Kidney epithelial cell (primary cell): ENCODE results near the gene VTN. TPM values are rescaled to one million over a fixed set of nuclear protein-coding genes. Genes with fewer than 3 reads are reported as not detected.

Source experiments
- DNase-seq: peaks from one replicate; pipeline ENCODE4 v3.0.0-alpha.2; 2010; ENCODE audit warnings: low read depth
- H3K27me3 ChIP-seq: 2 replicates; pipeline ENCODE4 v1.6.0; 2011; ENCODE audit warnings: low read length; ENCODE audit not compliant: control insufficient read depth, insufficient read depth
- H3K36me3 ChIP-seq: 2 replicates; pipeline ENCODE4 v1.5.1; 2011; ENCODE audit warnings: low read length; ENCODE audit not compliant: control insufficient read depth, insufficient read depth
- H3K4me3 ChIP-seq: 2 replicates; pipeline ENCODE4 v1.5.1; 2011; ENCODE audit warnings: low read depth, mild to moderate bottlenecking, control low read depth, low read length
- CTCF ChIP-seq: IDR thresholded peaks from 2 replicates; pipeline ENCODE4 v1.5.1; 2011; ENCODE audit warnings: mild to moderate bottlenecking, moderate library complexity, low read length, control low read depth, inconsistent platforms; ENCODE audit not compliant: insufficient read depth, poor library complexity, severe bottlenecking
- total RNA-seq: library from RNA; depleted of rRNA; stranded (reverse); fragments of >200 nt; gene quantifications from 2 replicates; pipeline ENCODE4 v1.2.3, GENCODE V29; 2015

VTN gene
- total RNA-seq, 1 donor from 2014 or later, result not detected

GRCh38 chr17:28318759-28319597 lies 51.1 kb downstream of the VTN start, which contains the start of gene TMEM97:
TMEM97 (plus strand) TSS chr17:28319200; CDS start chr17:28319240, 40 bp downstream.
- DNase-seq, result peak; percentile 88

GRCh38 chr17:28317966-28318758 lies 51.9 kb downstream of the VTN start:
- Histone ChIP-seq H3K36me3 (no peaks in the 10 kb centered on the region), H3K4me3 (peak overlapping the region; percentile 58), H3K27me3 (no peaks in the 10 kb centered on the region)
- no peak for DNase-seq
- no peak for TF ChIP-seq CTCF

More at GRCh38 chr17:28318759-28319597, 51.1 kb downstream of the VTN start, which contains the start of gene TMEM97:
- no peak for TF ChIP-seq CTCF
- H3K27me3 ChIP-seq, result no peaks in the 10 kb centered on the region
- H3K4me3 ChIP-seq, result peak within 1 kb of the TSS; percentile 58
- no peaks in the 10 kb centered on the region for H3K36me3 ChIP-seq

Other genes with a start within 250 kb of the VTN start
- gene TMEM97, start 51.1 kb downstream of the VTN start, total RNA-seq, result 25.1 and 25.6 TPM in 2 replicates
- gene IFT20, start 34.8 kb downstream of the VTN start, total RNA-seq, result 39.7 and 40.0 TPM in 2 replicates
- gene TNFAIP1, start 34.5 kb downstream of the VTN start, total RNA-seq, result 85.9 and 99.7 TPM in 2 replicates
- gene POLDIP2, start 12.8 kb downstream of the VTN start, total RNA-seq, result 103 and 118 TPM in 2 replicates
- not detected in 2 replicates for gene SEBOX, start 5.1 kb downstream of the VTN start, total RNA-seq
- gene SARM1, start 1.4 kb upstream of the VTN start, total RNA-seq, result 10.1 and 12.0 TPM in 2 replicates
- 5.2 and 6.2 TPM in 2 replicates for gene SLC46A1, start 35.9 kb upstream of the VTN start, total RNA-seq
- gene SLC13A2, start 103.3 kb upstream of the VTN start, total RNA-seq, result not detected in 2 replicates
- gene FOXN1, start 136.0 kb upstream of the VTN start, total RNA-seq, result not detected in 2 replicates
- gene UNC119, start 182.3 kb upstream of the VTN start, total RNA-seq, result 40.6 and 49.4 TPM in 2 replicates
- gene PIGS, start 201.2 kb upstream of the VTN start, total RNA-seq, result 52.9 and 65.2 TPM in 2 replicates
- 20.8 and 30.3 TPM in 2 replicates for gene ALDOC, start 206.6 kb upstream of the VTN start, total RNA-seq
- gene SPAG5, start 228.7 kb upstream of the VTN start, total RNA-seq, result 8.4 and 9.7 TPM in 2 replicates
- gene RSKR, start 243.9 kb upstream of the VTN start, total RNA-seq, result 2.3 and 12.2 TPM in 2 replicates